H1 (cell line): ENCODE measurements around the gene HNF4A. TPM values are rescaled to one million over a fixed set of nuclear protein-coding genes. Genes with fewer than 3 reads are reported as not detected.

Experiments
- CTCF ChIA-PET: fragments of 300-600 bp; sonication (Branson Sonifier 250); formaldehyde crosslinking; loops from one replicate; lab custom pipeline; 2021; ENCODE audit not compliant: partially characterized antibody; lab: Charles Lee
- POLR2A ChIA-PET: fragments of 300-600 bp; sonication (Branson Sonifier 250); formaldehyde crosslinking; loops from one replicate; lab custom pipeline; 2021; ENCODE audit warnings: inconsistent platforms; ENCODE audit not compliant: partially characterized antibody; lab: Charles Lee
- DNase-seq, 2 experiments: peaks; one replicate each; pipeline versions ENCODE4 v3.0.0 to v3.0.0-alpha.2; 2010 to 2022; ENCODE audit warnings: low spot score in 2 of 2, low read depth in 1 of 2, mixed read lengths in 1 of 2
- FAIRE-seq: peaks from 2 replicates; lab custom pipeline; 2011; peaks lifted over from hg19 to GRCh38; lab: Jason Lieb, UNC
- H2AFZ ChIP-seq: 2 replicates; pipeline ENCODE4 v1.8.1; 2012; ENCODE audit warnings: low read length, inconsistent platforms
- H2AK5ac ChIP-seq: 2 replicates; pipeline ENCODE4 v1.6.1; 2013; ENCODE audit warnings: low read depth, low read length
- H2BK120ac ChIP-seq: replicated peaks from 2 replicates; pipeline ENCODE3; 2013; ENCODE audit warnings: low read depth, low read length, inconsistent platforms
- H2BK12ac ChIP-seq: 2 replicates; pipeline ENCODE4 v1.6.1; 2013; ENCODE audit warnings: low read depth, low read length
- H2BK15ac ChIP-seq: 2 replicates; pipeline ENCODE4 v1.6.1; 2013; ENCODE audit warnings: low read length
- H2BK20ac ChIP-seq: 2 replicates; pipeline ENCODE4 v1.6.1; 2013; ENCODE audit warnings: low read length
- H2BK5ac ChIP-seq: 2 replicates; pipeline ENCODE4 v1.6.1; 2013; ENCODE audit warnings: low read depth, low read length
- H3K14ac ChIP-seq: 2 replicates; pipeline ENCODE4 v1.6.1; 2013; ENCODE audit warnings: inconsistent platforms; ENCODE audit not compliant: insufficient read length
- H3K18ac ChIP-seq: 2 replicates; pipeline ENCODE4 v1.6.1; 2013; ENCODE audit warnings: low read length; ENCODE audit errors: extremely low read depth
- H3K23ac ChIP-seq: 2 replicates; pipeline ENCODE4 v1.6.1; 2013; ENCODE audit warnings: inconsistent platforms; ENCODE audit not compliant: insufficient read length
- H3K23me2 ChIP-seq: 2 replicates; pipeline ENCODE4 v1.6.1; 2013; ENCODE audit warnings: low read depth, low read length
- H3K27ac ChIP-seq: 2 replicates; pipeline ENCODE4 v1.6.1; 2011; ENCODE audit warnings: low read depth, low read length, inconsistent platforms
- H3K27me3 ChIP-seq, 4 experiments: replicated peaks in 1 of 4; 1 replicate in 1 of 4; 2 replicates in 3 of 4; pipeline versions ENCODE4 v1.6.1 to v1.8.1; 2011 to 2013; ENCODE audit warnings: low read length in 3 of 4, mild to moderate bottlenecking in 3 of 4, inconsistent platforms in 2 of 4, mixed read lengths in 2 of 4, moderate library complexity in 1 of 4; ENCODE audit not compliant: control insufficient read depth in 3 of 4, insufficient read depth in 3 of 4; ENCODE audit errors: extremely low read depth in 1 of 4
- H3K36me3 ChIP-seq, 4 experiments: 2 replicates each; pipeline versions ENCODE4 v1.6.1 to v1.8.1; 2011 to 2013; ENCODE audit warnings: mild to moderate bottlenecking in 4 of 4, low read length in 3 of 4, moderate library complexity in 2 of 4, control low read depth in 1 of 4, inconsistent platforms in 1 of 4; ENCODE audit not compliant: insufficient read depth in 4 of 4, control insufficient read depth in 2 of 4
- H3K4ac ChIP-seq: replicated peaks from 2 replicates; pipeline ENCODE3; 2013; ENCODE audit warnings: low read length, low read depth, mixed read lengths, inconsistent platforms; ENCODE audit not compliant: insufficient read length
- H3K4me1 ChIP-seq, 4 experiments: replicated peaks in 1 of 4; 1 replicate in 1 of 4; 2 replicates in 3 of 4; pipeline versions ENCODE4 v1.6.1 to v1.8.1; 2011 to 2013; ENCODE audit warnings: low read length in 3 of 4, inconsistent platforms in 2 of 4, mixed read lengths in 1 of 4; ENCODE audit not compliant: insufficient read depth in 4 of 4, control insufficient read depth in 3 of 4
- H3K4me2 ChIP-seq, 2 experiments: 2 replicates each; pipeline versions ENCODE4 v1.6.1 to v1.8.1; 2011 to 2013; ENCODE audit warnings: low read depth in 2 of 2, low read length in 2 of 2, control low read depth in 1 of 2, inconsistent platforms in 1 of 2, mild to moderate bottlenecking in 1 of 2; ENCODE audit not compliant: insufficient read depth in 1 of 2
- H3K4me3 ChIP-seq, 4 experiments: fragments of 200-600, 300-600 bp in 1 of 4; sonication (generic), shearing (Covaris generic), sonication (Bioruptor Twin) in 1 of 4; 2 replicates each; pipeline versions ENCODE4 v1.5.1 to v1.8.1; 2011 to 2016; ENCODE audit warnings: low read length in 4 of 4, low read depth in 3 of 4, control low read depth in 2 of 4, inconsistent platforms in 2 of 4, mild to moderate bottlenecking in 2 of 4, mixed read lengths in 1 of 4, moderate library complexity in 1 of 4; ENCODE audit not compliant: insufficient read depth in 2 of 4; ENCODE audit errors: extremely low read depth in 1 of 4
- H3K56ac ChIP-seq: replicated peaks from 2 replicates; pipeline ENCODE3; 2013; ENCODE audit warnings: low read depth, mild to moderate bottlenecking, mixed read lengths, low read length, inconsistent platforms; ENCODE audit not compliant: insufficient read length
- H3K79me1 ChIP-seq: 2 replicates; pipeline ENCODE4 v1.6.1; 2013; ENCODE audit warnings: low read depth, low read length, control low read depth
- H3K79me2 ChIP-seq, 2 experiments: 2 replicates each; pipeline versions ENCODE4 v1.6.1 to v1.8.1; 2012 to 2013; ENCODE audit warnings: low read length in 2 of 2, mild to moderate bottlenecking in 2 of 2, inconsistent platforms in 1 of 2; ENCODE audit not compliant: insufficient read depth in 2 of 2, control insufficient read depth in 1 of 2
- H3K9ac ChIP-seq, 4 experiments: replicated peaks in 1 of 4; 1 replicate in 1 of 4; 2 replicates in 3 of 4; pipeline versions ENCODE4 v1.6.1 to v1.8.1; 2011 to 2013; ENCODE audit warnings: low read depth in 3 of 4, low read length in 3 of 4, control low read depth in 2 of 4, mild to moderate bottlenecking in 2 of 4, moderate library complexity in 2 of 4, inconsistent platforms in 1 of 4; ENCODE audit errors: extremely low read depth in 1 of 4
- H3K9me3 ChIP-seq, 2 experiments: 2 replicates each; pipeline versions ENCODE4 v1.6.1 to v1.8.1; 2012 to 2013; ENCODE audit warnings: mild to moderate bottlenecking in 2 of 2, moderate library complexity in 2 of 2, control low read depth in 1 of 2, inconsistent platforms in 1 of 2, low read depth in 1 of 2, low read length in 1 of 2, mixed read lengths in 1 of 2; ENCODE audit not compliant: insufficient read depth in 2 of 2
- H4K20me1 ChIP-seq, 2 experiments: replicated peaks in 1 of 2; 2 replicates each; pipeline versions ENCODE3 to v1.8.1; 2011 to 2013; ENCODE audit warnings: inconsistent platforms in 2 of 2, low read length in 2 of 2, mild to moderate bottlenecking in 1 of 2; ENCODE audit not compliant: insufficient read depth in 2 of 2, control insufficient read depth in 1 of 2
- H4K5ac ChIP-seq: 2 replicates; pipeline ENCODE4 v1.6.1; 2013; ENCODE audit warnings: low read length, low read depth, mixed read lengths, inconsistent platforms; ENCODE audit not compliant: insufficient read length
- H4K8ac ChIP-seq: 2 replicates; pipeline ENCODE4 v1.8.0; 2013; ENCODE audit warnings: mild to moderate bottlenecking, moderate library complexity, low read length, inconsistent platforms; ENCODE audit not compliant: insufficient read depth; ENCODE audit errors: extremely low read depth
- H4K91ac ChIP-seq: replicated peaks from 2 replicates; pipeline ENCODE3; 2013; ENCODE audit warnings: low read length, mixed read lengths, inconsistent platforms; ENCODE audit not compliant: insufficient read length
- BACH1 ChIP-seq: IDR thresholded peaks from 2 replicates; pipeline ENCODE4 v1.6.1; 2012; ENCODE audit warnings: low read length, improper control_type of control experiment
- CBX5 ChIP-seq: fragments of 300-800, 300-1000 bp; sonication (generic); IDR thresholded peaks from 2 replicates; pipeline ENCODE4 v1.7.1; 2016; ENCODE audit warnings: antibody characterized with exemption, low read length, low read depth
- GABPA ChIP-seq: IDR thresholded peaks from 2 replicates; pipeline ENCODE4 v1.6.1; 2011; ENCODE audit warnings: mild to moderate bottlenecking, low read length, moderate library complexity, borderline replicate concordance; ENCODE audit not compliant: insufficient read depth
- SAP30 ChIP-seq: fragments of 300-600 bp; sonication (generic); IDR thresholded peaks from 2 replicates; pipeline ENCODE4 v1.7.1; 2012; ENCODE audit warnings: low read length, moderate library complexity, mild to moderate bottlenecking, inconsistent platforms; ENCODE audit not compliant: insufficient read depth, insufficient replicate concordance
- SP4 ChIP-seq: IDR thresholded peaks from 2 replicates; pipeline ENCODE4 v1.6.1; 2012; ENCODE audit warnings: low read length, inconsistent platforms
- WGBS, 2 experiments: shearing (Covaris generic) in 1 of 2; methylation state at CpG; one replicate each; pipeline versions ENCODE4 v1.1.6 to v1.1.7; 2013 to 2015; ENCODE audit warnings: low lambda C conversion rate in 2 of 2, mixed read lengths in 2 of 2, inconsistent platforms in 1 of 2, low coverage in 1 of 2, missing lambda C conversion rate in 1 of 2; ENCODE audit not compliant: insufficient replicate concordance in 2 of 2, insufficient coverage in 1 of 2, insufficient read length in 1 of 2; ENCODE audit errors: extremely low coverage in 1 of 2, missing lambda C conversion rate in 1 of 2; 5-methylcytosine and 5-hydroxymethylcytosine counted together
- polyA plus RNA-seq, 7 experiments: library from polyadenylated mRNA; depleted of rRNA in 3 of 7; stranded (reverse) in 5 of 7; unstranded in 2 of 7; fragments of >200 nt in 5 of 7; fragments of 200-250 nt in 2 of 7; gene quantifications; 1 replicate in 5 of 7; 2 replicates in 1 of 7; 4 replicates in 1 of 7; pipeline versions ENCODE4 v1.2.1 to v1.2.3, GENCODE V29; 2011 to 2013; ENCODE audit warnings: missing spikeins in 2 of 7, mixed read lengths in 2 of 7
- total RNA-seq: library from RNA; stranded (reverse); fragmentation: NEBNext Ultra II Directional; extraction: Animal tissue kit (Norgen Biotek cat#: 25700); gene quantifications from 2 replicates; pipeline ENCODE4 v1.2.1, GENCODE V29; 2021
- TF ChIP-seq, protein P1 (sequence below): IDR thresholded peaks from 2 replicates; pipeline ENCODE4 v1.6.1; 2012; ENCODE audit warnings: low read length, inconsistent platforms
- TF ChIP-seq, protein P2 (sequence below): IDR thresholded peaks from 2 replicates; pipeline ENCODE4 v1.6.1; 2011; ENCODE audit warnings: low read length, improper control_type of control experiment

HNF4A gene
- total and polyA plus RNA-seq, 2 of the 8 experiments (the other 6 are each of a cell fraction or from before 2014, with no cell fraction given) = 0.03 TPM; not detected in 1

DNA sequence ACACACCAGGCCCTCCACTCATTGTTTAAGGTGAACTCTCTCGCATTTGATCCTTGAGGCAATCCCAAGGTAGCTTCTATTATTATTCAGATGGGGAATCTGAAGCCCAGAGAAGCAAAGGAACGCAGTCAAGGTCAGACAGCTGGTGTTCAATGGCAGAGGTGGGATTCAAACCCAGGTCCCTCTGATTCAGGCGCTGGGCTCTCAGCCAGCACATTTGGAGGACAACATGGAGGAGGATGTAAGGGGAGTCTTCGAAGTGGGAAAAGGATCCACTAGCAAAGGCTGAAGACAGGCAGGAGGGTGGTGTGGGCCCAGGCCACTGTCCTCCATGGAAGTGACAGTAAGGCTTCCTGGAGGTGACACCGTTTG lies 106.3 kb downstream of the HNF4A start:
- no peak for TF ChIP-seq BACH1
- TF ChIP-seq, protein P1, sequence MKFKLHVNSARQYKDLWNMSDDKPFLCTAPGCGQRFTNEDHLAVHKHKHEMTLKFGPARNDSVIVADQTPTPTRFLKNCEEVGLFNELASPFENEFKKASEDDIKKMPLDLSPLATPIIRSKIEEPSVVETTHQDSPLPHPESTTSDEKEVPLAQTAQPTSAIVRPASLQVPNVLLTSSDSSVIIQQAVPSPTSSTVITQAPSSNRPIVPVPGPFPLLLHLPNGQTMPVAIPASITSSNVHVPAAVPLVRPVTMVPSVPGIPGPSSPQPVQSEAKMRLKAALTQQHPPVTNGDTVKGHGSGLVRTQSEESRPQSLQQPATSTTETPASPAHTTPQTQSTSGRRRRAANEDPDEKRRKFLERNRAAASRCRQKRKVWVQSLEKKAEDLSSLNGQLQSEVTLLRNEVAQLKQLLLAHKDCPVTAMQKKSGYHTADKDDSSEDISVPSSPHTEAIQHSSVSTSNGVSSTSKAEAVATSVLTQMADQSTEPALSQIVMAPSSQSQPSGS = no peak
- no peak for TF ChIP-seq GABPA
- no peak for TF ChIP-seq CBX5
- TF ChIP-seq, protein P2, sequence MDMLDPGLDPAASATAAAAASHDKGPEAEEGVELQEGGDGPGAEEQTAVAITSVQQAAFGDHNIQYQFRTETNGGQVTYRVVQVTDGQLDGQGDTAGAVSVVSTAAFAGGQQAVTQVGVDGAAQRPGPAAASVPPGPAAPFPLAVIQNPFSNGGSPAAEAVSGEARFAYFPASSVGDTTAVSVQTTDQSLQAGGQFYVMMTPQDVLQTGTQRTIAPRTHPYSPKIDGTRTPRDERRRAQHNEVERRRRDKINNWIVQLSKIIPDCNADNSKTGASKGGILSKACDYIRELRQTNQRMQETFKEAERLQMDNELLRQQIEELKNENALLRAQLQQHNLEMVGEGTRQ = no peak
- no peak for TF ChIP-seq SP4
- no peak for TF ChIP-seq SAP30

More for the DNA sequence above, 106.3 kb downstream of the HNF4A start:
- H2BK12ac ChIP-seq = no peak overlapping the region
- no peaks in the 10 kb centered on the region for H3K4me1 ChIP-seq
- no peak overlapping the region for H2AK5ac ChIP-seq
- no peak overlapping the region for H3K4me2 ChIP-seq
- FAIRE-seq = no peak
- H4K5ac ChIP-seq = no peak overlapping the region
- no peak overlapping the region for H3K9ac ChIP-seq
- no peaks in the 10 kb centered on the region for H3K36me3 ChIP-seq
- ChIA-PET POLR2A (no interaction called here), CTCF (interaction anchor here (0.6 to 4.5 kb wide), 20 partner anchors 8 to 249 kb away, joined by 3 to 33 read pairs (median 4); partner anchors contain the start of gene HNF4A)
- no peaks in the 10 kb centered on the region for H3K79me2 ChIP-seq
- 77% methylated on average over 5 of the region's 5 CpGs; no CpG with 5 or more reads in 1 of the 2 experiments for WGBS, 2 experiments
- H3K27me3 ChIP-seq = no peaks in the 10 kb centered on the region
- H3K18ac ChIP-seq = no peak overlapping the region
- no peak overlapping the region for H2BK20ac ChIP-seq
- H2BK5ac ChIP-seq = no peak overlapping the region
- DNase-seq = no peak
- no peaks in the 10 kb centered on the region for H3K79me1 ChIP-seq
- no peak overlapping the region for H3K4me3 ChIP-seq
- no peak overlapping the region for H4K8ac ChIP-seq
- H4K20me1 ChIP-seq = no peaks in the 10 kb centered on the region
- no peak overlapping the region for H2BK15ac ChIP-seq
- no peaks in the 10 kb centered on the region for H3K23me2 ChIP-seq
- H3K27ac ChIP-seq = no peak overlapping the region
- H3K9me3 ChIP-seq = no peaks in the 10 kb centered on the region
- H4K91ac ChIP-seq = no peak overlapping the region
- no peak overlapping the region for H2BK120ac ChIP-seq
- H3K56ac ChIP-seq = no peak overlapping the region
- no peak overlapping the region for H2AFZ ChIP-seq
- H3K14ac ChIP-seq = no peak overlapping the region
- no peak overlapping the region for H3K23ac ChIP-seq
- H3K4ac ChIP-seq = no peak overlapping the region
